Stimulated activated CD4-positive, alpha-beta T cell treated with anti-CD3 and anti-CD28 coated beads, Interleukin-12 subunit alpha, Interleukin-12 subunit beta, amount 100 ng/mL, for 24 hours (primary cell): Measurements from ENCODE around the gene ZNF614.
"Not testable (repeated sequence)": the region's sequence is repeated elsewhere in the genome, so short reads cannot be mapped to it uniquely, and the experiment has no call there.

Experiments used
- DNase-seq, 2 experiments: peaks; one replicate each; pipeline ENCODE4 v3.0.0-alpha.2; 2020; ENCODE audit warnings: low read depth in 2 of 2

Gene ZNF614

GRCh38 chr19:51986309-51987291 is 41.6 kb downstream of the ZNF614 start, which contains the start of gene ZNF350:
Gene ZNF350, minus strand, starts transcription at chr19:51986840. Its CDS starts 12,480 bp downstream, at chr19:51974360.
- DNase-seq: peak; percentile 69 to 71

GRCh38 chr19:51983361-51983760 is 44.8 kb downstream of the ZNF614 start:
- no peak for DNase-seq

GRCh38 chr19:51980926-51981325 is 47.3 kb downstream of the ZNF614 start:
- not testable (repeated sequence) for DNase-seq

- no peak for DNase-seq
These were observed 48.0 kb downstream of the ZNF614 start for GRCh38 chr19:51980116-51980736.

- no peak for DNase-seq
These were observed 49.3 kb downstream of the ZNF614 start for GRCh38 chr19:51978882-51979281.

- DNase-seq: no peak
These were observed 50.8 kb downstream of the ZNF614 start for GRCh38 chr19:51977346-51977745.

- no peak for DNase-seq
These were observed 51.3 kb downstream of the ZNF614 start for GRCh38 chr19:51976852-51977251.

- DNase-seq: not testable (repeated sequence)
These were observed 52.4 kb downstream of the ZNF614 start for GRCh38 chr19:51975787-51976186.

GRCh38 chr19:51971624-51972023 is 56.6 kb downstream of the ZNF614 start:
- DNase-seq: no peak

- no peak for DNase-seq
These were observed 57.5 kb downstream of the ZNF614 start for GRCh38 chr19:51970718-51971117.

GRCh38 chr19:51965583-51965982 is 62.6 kb downstream of the ZNF614 start:
- no peak for DNase-seq
